ENCODE data around the gene ANKRD29. TPM values are rescaled to one million over a fixed set of nuclear protein-coding genes. Genes with fewer than 3 reads are reported as not detected.

Gene ANKRD29
- total and polyA plus RNA-seq, 10 of the 15 experiments (the other 5 are each of a cell fraction or from before 2014, with no cell fraction given): 0.53 to 9.2 (median 1.6) TPM

DNA sequence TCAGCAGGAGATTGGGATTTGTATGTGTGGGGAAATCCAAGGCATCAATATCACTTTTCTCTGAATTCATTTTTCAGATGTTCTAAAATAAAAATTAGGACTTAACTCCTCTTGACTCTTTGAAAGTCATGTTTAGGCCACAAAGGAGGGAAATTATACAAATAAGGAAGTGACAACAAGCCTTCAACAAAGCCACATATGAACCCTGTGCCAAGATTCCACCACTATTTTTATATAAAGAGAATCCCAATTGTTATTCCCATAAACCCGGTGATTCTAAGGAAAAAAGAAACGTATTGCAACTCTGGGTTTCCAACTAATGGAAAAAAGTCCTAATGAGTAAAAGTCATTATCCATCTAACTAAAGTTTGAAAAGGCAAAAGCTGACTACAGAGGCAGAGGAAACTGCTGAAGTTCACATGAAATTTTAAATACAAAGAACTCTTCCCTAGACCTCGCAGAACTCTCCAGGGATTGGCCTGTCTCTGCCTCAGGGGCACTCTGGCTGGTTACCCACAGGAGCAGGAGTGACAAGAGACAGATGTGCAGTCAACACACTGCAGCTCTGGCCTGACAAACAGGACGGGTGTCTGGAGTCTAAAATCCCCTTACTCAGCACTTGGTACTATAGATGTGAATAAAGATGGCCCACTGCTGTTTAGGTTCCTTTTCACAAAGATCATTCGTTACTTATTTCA is 88.0 kb downstream of the ANKRD29 start:
- H3K27me3 ChIP-seq (replicated peaks in 1 of 2; ENCODE audit: control insufficient read depth in 2 of 2, insufficient read depth in 2 of 2, low read length in 1 of 2): no peaks in the 10 kb centered on the region
- intact Hi-C loops (cut with micrococcal nuclease; ENCODE audit: unreplicated experiment) (no loop called here), in situ Hi-C loops (cut with MboI) (no loop called here)
- H3K9me3 ChIP-seq (replicated peaks; ENCODE audit: control insufficient read depth, insufficient read depth, low read length): no peaks in the 10 kb centered on the region
- no peaks in the 10 kb centered on the region for H4K20me1 ChIP-seq (ENCODE audit: control insufficient read depth, insufficient read depth)
- WGBS (ENCODE audit: insufficient coverage, insufficient replicate concordance, low lambda C conversion rate, missing lambda C conversion rate): 61% methylated on average over 5 of the region's 5 CpGs
- H3K4me1 ChIP-seq (ENCODE audit: control insufficient read depth, insufficient read depth, low read length): peaks cover 23% of the 10 kb centered on the region
- H2AFZ ChIP-seq (ENCODE audit: control insufficient read depth, low read depth, low read length): no peak overlapping the region
- no TSS peak for BruUV-seq (replicated peaks)
- FAIRE-seq (no peak), ATAC-seq (peak; percentile 36), DNase-seq (ENCODE audit: low read depth, low spot score) (no peak)
- H3K79me2 ChIP-seq (ENCODE audit: control insufficient read depth, insufficient read depth, low read length): peaks cover 2% of the 10 kb centered on the region
- H3K4me2 ChIP-seq (ENCODE audit: control insufficient read depth, insufficient read depth): peak overlapping the region; percentile 22; the same call in 1 of the 2 replicates
- SMC1A ChIA-PET (ENCODE audit: uncharacterized antibody, unreplicated experiment): no interaction called here
- POLR2A ChIA-PET: no interaction called here
- peak overlapping the region; percentile 56 for H3K27ac ChIP-seq (ENCODE audit: control insufficient read depth, insufficient read depth)
- H3K9ac ChIP-seq (ENCODE audit: control insufficient read depth, insufficient read depth, low read length): peak overlapping the region; percentile 37; the same call in 1 of the 2 replicates
- RAD21 ChIA-PET (ENCODE audit: unreplicated experiment): no interaction called here
- no peak overlapping the region for H3K4me3 ChIP-seq
- TF ChIP-seq, protein P1, sequence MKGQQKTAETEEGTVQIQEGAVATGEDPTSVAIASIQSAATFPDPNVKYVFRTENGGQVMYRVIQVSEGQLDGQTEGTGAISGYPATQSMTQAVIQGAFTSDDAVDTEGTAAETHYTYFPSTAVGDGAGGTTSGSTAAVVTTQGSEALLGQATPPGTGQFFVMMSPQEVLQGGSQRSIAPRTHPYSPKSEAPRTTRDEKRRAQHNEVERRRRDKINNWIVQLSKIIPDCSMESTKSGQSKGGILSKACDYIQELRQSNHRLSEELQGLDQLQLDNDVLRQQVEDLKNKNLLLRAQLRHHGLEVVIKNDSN (IDR thresholded peaks at IDR 0.05; ENCODE audit: borderline replicate concordance, extremely low read length, insufficient read depth, low read depth, low read length): no peak
- TF ChIP-seq SPI1 (IDR thresholded peaks at IDR 0.05; ENCODE audit: borderline replicate concordance, insufficient read depth, low read depth, low read length): peak; percentile 61; the same call in 1 of the 2 replicates
- peak; percentile 64 for TF ChIP-seq MEF2B (IDR thresholded peaks at IDR 0.05; ENCODE audit: partially characterized antibody, poor library complexity, severe bottlenecking)
- TF ChIP-seq CBX5 (IDR thresholded peaks at IDR 0.05; ENCODE audit: low read depth): no peak
- TF ChIP-seq E2F8 (IDR thresholded peaks at IDR 0.05; ENCODE audit: low read depth, partially characterized antibody): no peak
- no peak for TF ChIP-seq HDGF (IDR thresholded peaks at IDR 0.05)
- no peak for TF ChIP-seq NFXL1 (IDR thresholded peaks at IDR 0.05; ENCODE audit: borderline replicate concordance)
- TF ChIP-seq ETV6 (conservative IDR thresholded peaks at IDR 0.05 in 1 of 2, IDR thresholded peaks at IDR 0.05 in 1 of 2; ENCODE audit: borderline replicate concordance in 1 of 2, low read depth in 1 of 2): no peak
- TF ChIP-seq, protein P2, sequence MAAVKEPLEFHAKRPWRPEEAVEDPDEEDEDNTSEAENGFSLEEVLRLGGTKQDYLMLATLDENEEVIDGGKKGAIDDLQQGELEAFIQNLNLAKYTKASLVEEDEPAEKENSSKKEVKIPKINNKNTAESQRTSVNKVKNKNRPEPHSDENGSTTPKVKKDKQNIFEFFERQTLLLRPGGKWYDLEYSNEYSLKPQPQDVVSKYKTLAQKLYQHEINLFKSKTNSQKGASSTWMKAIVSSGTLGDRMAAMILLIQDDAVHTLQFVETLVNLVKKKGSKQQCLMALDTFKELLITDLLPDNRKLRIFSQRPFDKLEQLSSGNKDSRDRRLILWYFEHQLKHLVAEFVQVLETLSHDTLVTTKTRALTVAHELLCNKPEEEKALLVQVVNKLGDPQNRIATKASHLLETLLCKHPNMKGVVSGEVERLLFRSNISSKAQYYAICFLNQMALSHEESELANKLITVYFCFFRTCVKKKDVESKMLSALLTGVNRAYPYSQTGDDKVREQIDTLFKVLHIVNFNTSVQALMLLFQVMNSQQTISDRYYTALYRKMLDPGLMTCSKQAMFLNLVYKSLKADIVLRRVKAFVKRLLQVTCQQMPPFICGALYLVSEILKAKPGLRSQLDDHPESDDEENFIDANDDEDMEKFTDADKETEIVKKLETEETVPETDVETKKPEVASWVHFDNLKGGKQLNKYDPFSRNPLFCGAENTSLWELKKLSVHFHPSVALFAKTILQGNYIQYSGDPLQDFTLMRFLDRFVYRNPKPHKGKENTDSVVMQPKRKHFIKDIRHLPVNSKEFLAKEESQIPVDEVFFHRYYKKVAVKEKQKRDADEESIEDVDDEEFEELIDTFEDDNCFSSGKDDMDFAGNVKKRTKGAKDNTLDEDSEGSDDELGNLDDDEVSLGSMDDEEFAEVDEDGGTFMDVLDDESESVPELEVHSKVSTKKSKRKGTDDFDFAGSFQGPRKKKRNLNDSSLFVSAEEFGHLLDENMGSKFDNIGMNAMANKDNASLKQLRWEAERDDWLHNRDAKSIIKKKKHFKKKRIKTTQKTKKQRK (IDR thresholded peaks at IDR 0.05; ENCODE audit: low read depth, low read length): no peak
- TF ChIP-seq JUND (IDR thresholded peaks at IDR 0.05; ENCODE audit: low read depth, low read length): no peak
- no peak for TF ChIP-seq ZNF24 (IDR thresholded peaks at IDR 0.05)
- no peak for TF ChIP-seq NBN (IDR thresholded peaks at IDR 0.05)
- CTCF ChIA-PET: interaction anchor here (0.8 to 2.2 kb wide), 3 partner anchors 11 to 59 kb away, joined by 3 to 5 read pairs (median 3); no protein-coding TSS in a partner anchor
- peaks cover 4 to 22% of the 10 kb centered on the region in 2 experiments for H3K36me3 ChIP-seq (ENCODE audit: control insufficient read depth in 2 of 2, insufficient read depth in 2 of 2, low read length in 1 of 2)
